HCT116 (cell line): Measurements from ENCODE around the gene METTL25. TPM values are rescaled to one million over a fixed set of nuclear protein-coding genes. Genes with fewer than 3 reads are reported as not detected.

Source experiments
- ATAC-seq: fragments of 200-7000 bp; cut with Tn5 transposase; 2 replicates; pipeline ENCODE4 v1.9.1; 2020; ENCODE audit warnings: mild to moderate bottlenecking, moderate library complexity
- BruUV-seq: library from RNA; stranded (reverse); fragments of 400-500 nt; replicated peaks from 2 replicates; lab custom pipeline; 2021; lab: Mats Ljungman, UMichigan
- CTCF ChIA-PET: fragments of 300-600 bp; sonication (Branson Sonifier 250); formaldehyde crosslinking; loops from one replicate; lab custom pipeline; 2021; ENCODE audit warnings: antibody characterized with exemption; lab: Charles Lee
- POLR2A ChIA-PET: fragments of 300-600, 350-600 bp; sonication (Branson Sonifier 250); formaldehyde crosslinking; loops from one replicate; lab custom pipeline; 2021; ENCODE audit warnings: antibody characterized with exemption; lab: Charles Lee
- RAD21 ChIA-PET, 2 experiments: fragments of 300-600 bp; sonication (Branson Sonifier 250); formaldehyde crosslinking; loops; one replicate each; lab custom pipeline; 2023; ENCODE audit warnings: low total read pairs in 2 of 2; ENCODE audit not compliant: uncharacterized antibody in 2 of 2, unreplicated experiment in 2 of 2, low non-redundant PET in 1 of 2; lab: Charles Lee
- DNase-seq: peaks from one replicate; pipeline ENCODE4 v3.0.0-alpha.2; 2010; ENCODE audit warnings: low read depth, low spot score
- H2AFZ ChIP-seq: fragments of 200-600 bp; shearing (Covaris generic), sonication (generic); 2 replicates; pipeline ENCODE4 v1.6.1; 2017; ENCODE audit warnings: low read depth, mixed run types, mixed read lengths, antibody characterized with exemption, low read length; ENCODE audit not compliant: poor library complexity, severe bottlenecking
- H3K27ac ChIP-seq: 2 replicates; pipeline ENCODE4 v1.5.1; 2012; ENCODE audit warnings: low read depth, low read length
- H3K27me3 ChIP-seq: fragments of 200-600 bp; sonication (generic); 2 replicates; pipeline ENCODE4 v1.6.1; 2016; ENCODE audit warnings: mixed run types, low read length, mixed read lengths; ENCODE audit not compliant: insufficient read depth
- H3K36me3 ChIP-seq, 2 experiments: fragments of 200-500 bp in 1 of 2; fragments of 200-600 bp in 1 of 2; sonication (Bioruptor generic) in 1 of 2; sonication (generic) in 1 of 2; 2 replicates each; pipeline versions ENCODE4 v1.5.1 to v1.6.1; 2014 to 2016; ENCODE audit warnings: low read length in 2 of 2, inconsistent platforms in 1 of 2, mixed read lengths in 1 of 2, mixed run types in 1 of 2; ENCODE audit not compliant: insufficient read depth in 2 of 2, control insufficient read depth in 1 of 2
- H3K4me1 ChIP-seq, 2 experiments: fragments of 200-600 bp in 1 of 2; sonication (generic) in 1 of 2; 2 replicates each; pipeline versions ENCODE4 v1.5.1 to v1.6.1; 2012 to 2017; ENCODE audit warnings: low read length in 2 of 2, inconsistent platforms in 1 of 2, mild to moderate bottlenecking in 1 of 2, mixed read lengths in 1 of 2, mixed run types in 1 of 2, moderate library complexity in 1 of 2; ENCODE audit not compliant: insufficient read depth in 2 of 2, control insufficient read depth in 1 of 2
- H3K4me2 ChIP-seq: fragments of 200-600 bp; sonication (generic); 2 replicates; pipeline ENCODE4 v1.6.1; 2017; ENCODE audit warnings: mixed run types, low read length, mixed read lengths
- H3K4me3 ChIP-seq, 2 experiments: fragments of 200-600 bp in 1 of 2; sonication (generic) in 1 of 2; replicated peaks in 1 of 2; 2 replicates each; pipeline ENCODE4 v1.5.1; 2011 to 2016; ENCODE audit warnings: low read length in 2 of 2, control low read depth in 1 of 2, low read depth in 1 of 2, mild to moderate bottlenecking in 1 of 2, mixed read lengths in 1 of 2, mixed run types in 1 of 2
- H3K79me2 ChIP-seq: fragments of 200-600 bp; sonication (generic); 2 replicates; pipeline ENCODE4 v1.6.1; 2017; ENCODE audit warnings: mild to moderate bottlenecking, mixed run types, low read length, moderate library complexity, mixed read lengths; ENCODE audit not compliant: insufficient read depth
- H3K9ac ChIP-seq: fragments of 200-600 bp; sonication (generic); 2 replicates; pipeline ENCODE4 v1.6.1; 2016; ENCODE audit warnings: low read length, mixed read lengths
- H3K9me2 ChIP-seq: fragments of 200-600 bp; sonication (generic), shearing (Covaris generic); 2 replicates; pipeline ENCODE4 v1.6.1; 2017; ENCODE audit warnings: mixed run types, mild to moderate bottlenecking, moderate library complexity; ENCODE audit not compliant: insufficient read depth
- H3K9me3 ChIP-seq, 2 experiments: fragments of 200-500 bp in 1 of 2; fragments of 200-600 bp in 1 of 2; sonication (Bioruptor generic) in 1 of 2; sonication (generic) in 1 of 2; 2 replicates each; pipeline ENCODE4 v1.6.1; 2014 to 2017; ENCODE audit warnings: low read length in 2 of 2, mixed read lengths in 2 of 2, inconsistent platforms in 1 of 2, low read depth in 1 of 2, mild to moderate bottlenecking in 1 of 2, mixed run types in 1 of 2, moderate library complexity in 1 of 2; ENCODE audit not compliant: control insufficient read depth in 1 of 2, insufficient read depth in 1 of 2
- H4K20me1 ChIP-seq: fragments of 200-600 bp; sonication (generic), shearing (Covaris generic); 2 replicates; pipeline ENCODE4 v1.6.1; 2017; ENCODE audit warnings: mixed run types, mild to moderate bottlenecking, moderate library complexity; ENCODE audit not compliant: insufficient read depth
- CBX3 ChIP-seq: IDR thresholded peaks from 2 replicates; pipeline ENCODE4 v1.6.1; 2012; ENCODE audit warnings: low read depth
- ELF1 ChIP-seq: IDR thresholded peaks from 2 replicates; pipeline ENCODE4 v1.6.1; 2012; ENCODE audit warnings: low read depth, borderline replicate concordance
- EZH2 ChIP-seq: fragments of 200-600 bp; sonication (generic); IDR thresholded peaks from 2 replicates; pipeline ENCODE4 v1.6.1; 2017; ENCODE audit warnings: antibody characterized with exemption, mixed run types
- EZH2phosphoT487 ChIP-seq: fragments of 200-600 bp; IDR thresholded peaks from 2 replicates; pipeline ENCODE4 v1.6.1; 2018; ENCODE audit warnings: antibody characterized with exemption, borderline replicate concordance
- FOSL1 ChIP-seq: IDR thresholded peaks from 2 replicates; pipeline ENCODE4 v1.6.1; 2012; ENCODE audit warnings: low read depth
- POLR2A ChIP-seq: IDR thresholded peaks from 2 replicates; pipeline ENCODE4 v1.7.0; 2011; ENCODE audit warnings: borderline replicate concordance; ENCODE audit not compliant: insufficient read depth, insufficient read length; ENCODE audit errors: extremely low read depth
- POLR2AphosphoS5 ChIP-seq: IDR thresholded peaks from 2 replicates; pipeline ENCODE4 v1.6.1; 2011; ENCODE audit warnings: mild to moderate bottlenecking, low read depth, low read length, moderate library complexity
- RAD21 ChIP-seq: IDR thresholded peaks from 2 replicates; pipeline ENCODE4 v1.6.1; 2012; ENCODE audit warnings: low read depth, mild to moderate bottlenecking
- SIN3A ChIP-seq: IDR thresholded peaks from 2 replicates; pipeline ENCODE4 v1.6.1; 2012; ENCODE audit warnings: low read depth
- SP1 ChIP-seq: IDR thresholded peaks from 2 replicates; pipeline ENCODE4 v1.6.1; 2012; ENCODE audit warnings: low read depth
- ZFX ChIP-seq: fragments of 450-650 bp; IDR thresholded peaks from 2 replicates; pipeline ENCODE4 v1.6.1; 2017
- ZNF274 ChIP-seq: fragments of 200-500 bp; sonication (Bioruptor generic); IDR thresholded peaks from 2 replicates; pipeline ENCODE4 v1.6.1; 2014; ENCODE audit warnings: mild to moderate bottlenecking, low read depth, low read length, inconsistent platforms
- intact Hi-C: fragments of 100-400 bp; cut with micrococcal nuclease; formaldehyde crosslinking; loops from 2 replicates; pipeline ENCODE4 v1.10.0; 2022
- total RNA-seq: library from RNA; stranded (reverse); gene quantifications from one replicate; pipeline ENCODE4 v1.2.1, GENCODE V29; 2021; ENCODE audit not compliant: unreplicated experiment
- TF ChIP-seq, protein P1 (sequence below): IDR thresholded peaks from 2 replicates; pipeline ENCODE4 v1.6.1; 2011; ENCODE audit warnings: mild to moderate bottlenecking, low read length, moderate library complexity; ENCODE audit not compliant: insufficient replicate concordance; ENCODE audit errors: extremely low read depth
- TF ChIP-seq, protein P2 (sequence below), 3 experiments: fragments of 200-600 bp in 1 of 3; sonication (generic) in 1 of 3; IDR thresholded peaks in 2 of 3; conservative IDR thresholded peaks in 1 of 3; 2 replicates each; pipeline ENCODE4 v1.5.1; 2012 to 2017; ENCODE audit warnings: low read depth in 2 of 3, low read length in 2 of 3, antibody characterized with exemption in 1 of 3, borderline replicate concordance in 1 of 3, control low read depth in 1 of 3, mild to moderate bottlenecking in 1 of 3, mixed read lengths in 1 of 3, mixed run types in 1 of 3, moderate library complexity in 1 of 3; ENCODE audit not compliant: insufficient read depth in 1 of 3
- TF ChIP-seq, protein P3 (sequence below): IDR thresholded peaks from 2 replicates; pipeline ENCODE4 v1.6.1; 2012
- TF ChIP-seq, protein P4 (sequence below): IDR thresholded peaks from 2 replicates; pipeline ENCODE4 v1.6.1; 2012; ENCODE audit warnings: low read depth
- TF ChIP-seq, protein P5 (sequence below): IDR thresholded peaks from 2 replicates; pipeline ENCODE4 v1.6.1; 2012

METTL25 gene
- total RNA-seq, 1 experiment from 2014 or later, result 4.4 TPM

DNA sequence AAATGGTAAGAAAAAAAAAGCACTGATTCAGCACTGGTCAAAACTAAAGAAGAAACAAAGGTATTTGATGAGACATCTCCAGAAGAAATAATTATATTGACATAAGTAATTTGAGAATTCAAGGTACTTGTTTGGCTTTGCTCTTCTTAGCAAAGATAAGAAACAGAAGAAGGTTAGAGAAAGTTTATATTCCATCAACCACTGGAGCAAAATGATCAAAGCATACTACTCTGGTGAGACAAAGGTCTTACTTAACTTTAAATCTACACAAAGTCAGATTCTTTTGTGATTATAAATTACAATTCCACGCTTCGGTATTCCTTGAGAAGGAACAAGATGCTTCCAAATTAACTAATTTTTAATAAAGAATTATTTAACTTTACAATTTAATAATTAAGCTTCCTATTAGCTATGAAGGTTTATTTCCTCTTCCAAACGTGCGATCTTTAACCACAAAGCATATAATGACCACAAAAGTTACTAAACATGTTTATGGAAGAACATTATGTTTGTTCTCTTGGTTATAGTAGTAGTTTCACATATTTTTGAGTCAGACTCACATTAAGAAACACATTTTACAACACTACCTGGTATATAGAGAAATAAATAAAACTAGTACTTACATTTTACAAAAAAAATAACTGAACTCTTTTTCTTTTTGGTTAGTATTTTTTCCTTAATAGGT, 53.4 kb downstream of the METTL25 start:
- DNase-seq, result no peak
- no peaks in the 10 kb centered on the region for H3K9me2 ChIP-seq
- no peaks in the 10 kb centered on the region for H3K9me3 ChIP-seq
- no peak overlapping the region for H2AFZ ChIP-seq
- no peak for ATAC-seq
- H3K27me3 ChIP-seq, result no peaks in the 10 kb centered on the region
- TF ChIP-seq POLR2AphosphoS5 (no peak), EZH2phosphoT487 (no peak), ZFX (no peak), SP1 (no peak), EZH2 (no peak), ZNF274 (no peak), POLR2A (no peak), CBX3 (no peak), SIN3A (no peak), FOSL1 (no peak), ELF1 (no peak), RAD21 (no peak)
- TF ChIP-seq, protein P1, sequence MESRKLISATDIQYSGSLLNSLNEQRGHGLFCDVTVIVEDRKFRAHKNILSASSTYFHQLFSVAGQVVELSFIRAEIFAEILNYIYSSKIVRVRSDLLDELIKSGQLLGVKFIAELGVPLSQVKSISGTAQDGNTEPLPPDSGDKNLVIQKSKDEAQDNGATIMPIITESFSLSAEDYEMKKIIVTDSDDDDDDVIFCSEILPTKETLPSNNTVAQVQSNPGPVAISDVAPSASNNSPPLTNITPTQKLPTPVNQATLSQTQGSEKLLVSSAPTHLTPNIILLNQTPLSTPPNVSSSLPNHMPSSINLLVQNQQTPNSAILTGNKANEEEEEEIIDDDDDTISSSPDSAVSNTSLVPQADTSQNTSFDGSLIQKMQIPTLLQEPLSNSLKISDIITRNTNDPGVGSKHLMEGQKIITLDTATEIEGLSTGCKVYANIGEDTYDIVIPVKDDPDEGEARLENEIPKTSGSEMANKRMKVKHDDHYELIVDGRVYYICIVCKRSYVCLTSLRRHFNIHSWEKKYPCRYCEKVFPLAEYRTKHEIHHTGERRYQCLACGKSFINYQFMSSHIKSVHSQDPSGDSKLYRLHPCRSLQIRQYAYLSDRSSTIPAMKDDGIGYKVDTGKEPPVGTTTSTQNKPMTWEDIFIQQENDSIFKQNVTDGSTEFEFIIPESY, result no peak
- TF ChIP-seq, protein P2, sequence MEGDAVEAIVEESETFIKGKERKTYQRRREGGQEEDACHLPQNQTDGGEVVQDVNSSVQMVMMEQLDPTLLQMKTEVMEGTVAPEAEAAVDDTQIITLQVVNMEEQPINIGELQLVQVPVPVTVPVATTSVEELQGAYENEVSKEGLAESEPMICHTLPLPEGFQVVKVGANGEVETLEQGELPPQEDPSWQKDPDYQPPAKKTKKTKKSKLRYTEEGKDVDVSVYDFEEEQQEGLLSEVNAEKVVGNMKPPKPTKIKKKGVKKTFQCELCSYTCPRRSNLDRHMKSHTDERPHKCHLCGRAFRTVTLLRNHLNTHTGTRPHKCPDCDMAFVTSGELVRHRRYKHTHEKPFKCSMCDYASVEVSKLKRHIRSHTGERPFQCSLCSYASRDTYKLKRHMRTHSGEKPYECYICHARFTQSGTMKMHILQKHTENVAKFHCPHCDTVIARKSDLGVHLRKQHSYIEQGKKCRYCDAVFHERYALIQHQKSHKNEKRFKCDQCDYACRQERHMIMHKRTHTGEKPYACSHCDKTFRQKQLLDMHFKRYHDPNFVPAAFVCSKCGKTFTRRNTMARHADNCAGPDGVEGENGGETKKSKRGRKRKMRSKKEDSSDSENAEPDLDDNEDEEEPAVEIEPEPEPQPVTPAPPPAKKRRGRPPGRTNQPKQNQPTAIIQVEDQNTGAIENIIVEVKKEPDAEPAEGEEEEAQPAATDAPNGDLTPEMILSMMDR (IDR thresholded peaks at IDR 0.05 in 2 of 3, conservative IDR thresholded peaks at IDR 0.05 in 1 of 3; ENCODE audit: borderline replicate concordance in 1 of 3, insufficient read depth in 1 of 3, low read depth in 2 of 3, low read length in 2 of 3), result no peak
- TF ChIP-seq, protein P3, sequence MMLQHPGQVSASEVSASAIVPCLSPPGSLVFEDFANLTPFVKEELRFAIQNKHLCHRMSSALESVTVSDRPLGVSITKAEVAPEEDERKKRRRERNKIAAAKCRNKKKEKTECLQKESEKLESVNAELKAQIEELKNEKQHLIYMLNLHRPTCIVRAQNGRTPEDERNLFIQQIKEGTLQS, result no peak
- TF ChIP-seq, protein P4, sequence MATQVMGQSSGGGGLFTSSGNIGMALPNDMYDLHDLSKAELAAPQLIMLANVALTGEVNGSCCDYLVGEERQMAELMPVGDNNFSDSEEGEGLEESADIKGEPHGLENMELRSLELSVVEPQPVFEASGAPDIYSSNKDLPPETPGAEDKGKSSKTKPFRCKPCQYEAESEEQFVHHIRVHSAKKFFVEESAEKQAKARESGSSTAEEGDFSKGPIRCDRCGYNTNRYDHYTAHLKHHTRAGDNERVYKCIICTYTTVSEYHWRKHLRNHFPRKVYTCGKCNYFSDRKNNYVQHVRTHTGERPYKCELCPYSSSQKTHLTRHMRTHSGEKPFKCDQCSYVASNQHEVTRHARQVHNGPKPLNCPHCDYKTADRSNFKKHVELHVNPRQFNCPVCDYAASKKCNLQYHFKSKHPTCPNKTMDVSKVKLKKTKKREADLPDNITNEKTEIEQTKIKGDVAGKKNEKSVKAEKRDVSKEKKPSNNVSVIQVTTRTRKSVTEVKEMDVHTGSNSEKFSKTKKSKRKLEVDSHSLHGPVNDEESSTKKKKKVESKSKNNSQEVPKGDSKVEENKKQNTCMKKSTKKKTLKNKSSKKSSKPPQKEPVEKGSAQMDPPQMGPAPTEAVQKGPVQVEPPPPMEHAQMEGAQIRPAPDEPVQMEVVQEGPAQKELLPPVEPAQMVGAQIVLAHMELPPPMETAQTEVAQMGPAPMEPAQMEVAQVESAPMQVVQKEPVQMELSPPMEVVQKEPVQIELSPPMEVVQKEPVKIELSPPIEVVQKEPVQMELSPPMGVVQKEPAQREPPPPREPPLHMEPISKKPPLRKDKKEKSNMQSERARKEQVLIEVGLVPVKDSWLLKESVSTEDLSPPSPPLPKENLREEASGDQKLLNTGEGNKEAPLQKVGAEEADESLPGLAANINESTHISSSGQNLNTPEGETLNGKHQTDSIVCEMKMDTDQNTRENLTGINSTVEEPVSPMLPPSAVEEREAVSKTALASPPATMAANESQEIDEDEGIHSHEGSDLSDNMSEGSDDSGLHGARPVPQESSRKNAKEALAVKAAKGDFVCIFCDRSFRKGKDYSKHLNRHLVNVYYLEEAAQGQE, result no peak
- TF ChIP-seq, protein P5, sequence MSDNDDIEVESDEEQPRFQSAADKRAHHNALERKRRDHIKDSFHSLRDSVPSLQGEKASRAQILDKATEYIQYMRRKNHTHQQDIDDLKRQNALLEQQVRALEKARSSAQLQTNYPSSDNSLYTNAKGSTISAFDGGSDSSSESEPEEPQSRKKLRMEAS, result no peak
- ChIA-PET RAD21 (no interaction called here), POLR2A (no interaction called here), CTCF (no interaction called here)
- H3K36me3 ChIP-seq, result no peaks in the 10 kb centered on the region
- no peaks in the 10 kb centered on the region for H3K79me2 ChIP-seq
- intact Hi-C loops, result no loop called here
- no peaks in the 10 kb centered on the region for H4K20me1 ChIP-seq
- no peaks in the 10 kb centered on the region for H3K4me1 ChIP-seq
- BruUV-seq, result no TSS peak
- H3K9ac ChIP-seq, result no peak overlapping the region
- no peak overlapping the region for H3K27ac ChIP-seq
- no peak overlapping the region for H3K4me2 ChIP-seq
- H3K4me3 ChIP-seq, result no peak overlapping the region
